HUDEP-2 (cell line): ENCODE measurements around the gene ESM1.
"Not testable (repeated sequence)": the region's sequence is repeated elsewhere in the genome, so short reads cannot be mapped to it uniquely, and the experiment has no call there.

ENCODE experiments used
- DNase-seq, 76 experiments: peaks; one replicate each; lab custom pipeline; 2025; ENCODE audit not compliant: unreplicated experiment in 76 of 76; lab: John Stamatoyannopoulos, UW

The ESM1 gene, protein sequence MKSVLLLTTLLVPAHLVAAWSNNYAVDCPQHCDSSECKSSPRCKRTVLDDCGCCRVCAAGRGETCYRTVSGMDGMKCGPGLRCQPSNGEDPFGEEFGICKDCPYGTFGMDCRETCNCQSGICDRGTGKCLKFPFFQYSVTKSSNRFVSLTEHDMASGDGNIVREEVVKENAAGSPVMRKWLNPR

GRCh38 chr5:54985301-54986268 is at the start of gene ESM1:
Gene ESM1, minus strand, starts transcription at chr5:54985593. Its CDS starts 76 bp downstream, at chr5:54985517.
- no peak for DNase-seq

- no peak for DNase-seq
Observed at GRCh38 chr5:55033568-55033967, 48.2 kb upstream of the ESM1 start.

- no peak for DNase-seq
Observed at GRCh38 chr5:55031492-55031891, 46.1 kb upstream of the ESM1 start.

DNA sequence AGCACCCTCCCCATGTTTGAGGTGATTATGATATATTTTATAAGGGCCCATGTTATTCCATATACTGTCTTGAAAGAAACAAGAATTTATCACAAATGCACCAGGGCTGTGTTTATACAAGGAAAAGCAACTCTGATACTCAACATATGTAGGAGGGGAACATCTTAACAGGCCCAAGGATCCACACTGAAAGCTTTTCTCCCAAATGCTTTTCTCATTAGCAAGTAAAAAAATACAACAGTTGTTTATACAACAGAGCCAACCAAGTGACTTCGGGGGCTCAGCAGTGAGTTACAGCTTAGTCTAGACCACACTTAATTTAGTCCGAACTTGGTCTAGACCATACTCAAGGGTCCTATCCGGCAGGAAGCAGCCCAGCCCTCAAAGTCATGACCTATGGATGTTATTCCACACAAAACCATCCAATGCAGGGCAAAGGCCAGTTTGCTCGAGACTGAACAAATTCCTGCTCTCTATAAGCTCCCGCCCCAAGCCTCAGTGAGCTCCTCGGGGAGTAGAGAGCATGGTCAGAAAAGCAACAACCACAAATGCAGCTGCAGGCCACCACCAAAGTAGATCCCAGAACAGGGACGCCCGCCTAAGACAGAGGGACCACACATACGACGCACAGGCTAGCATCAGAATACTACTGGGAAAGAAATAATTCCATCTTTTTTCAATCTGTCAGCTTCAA is 45.4 kb upstream of the ESM1 start:
- no peak for DNase-seq

DNA sequence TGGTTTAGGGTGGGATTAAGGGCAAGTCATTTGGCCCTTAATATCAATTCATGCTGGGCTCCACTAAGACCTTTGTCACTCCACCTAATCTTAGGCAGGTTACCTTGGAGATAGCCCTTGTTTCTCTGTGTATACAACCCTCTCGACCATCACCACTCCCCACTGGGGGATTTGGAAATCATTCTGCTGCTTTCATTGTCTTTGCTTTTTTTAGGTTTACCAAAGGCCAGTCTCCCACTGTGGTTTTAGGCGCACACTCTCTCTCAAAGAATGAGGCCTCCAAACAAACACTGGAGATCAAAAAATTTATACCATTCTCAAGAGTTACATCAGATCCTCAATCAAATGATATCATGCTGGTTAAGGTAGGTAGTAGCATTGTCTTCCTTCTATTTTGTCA is 44.8 kb upstream of the ESM1 start:
- DNase-seq = no peak

- DNase-seq = no peak
Observed at GRCh38 chr5:55027595-55027994, 42.2 kb upstream of the ESM1 start.

- DNase-seq = no peak
Observed at GRCh38 chr5:55022450-55022849, 37.1 kb upstream of the ESM1 start.

- DNase-seq = no peak
Observed at GRCh38 chr5:55021821-55022220, 36.4 kb upstream of the ESM1 start.

GRCh38 chr5:55021410-55021809 is 36.0 kb upstream of the ESM1 start:
- no peak for DNase-seq

DNA sequence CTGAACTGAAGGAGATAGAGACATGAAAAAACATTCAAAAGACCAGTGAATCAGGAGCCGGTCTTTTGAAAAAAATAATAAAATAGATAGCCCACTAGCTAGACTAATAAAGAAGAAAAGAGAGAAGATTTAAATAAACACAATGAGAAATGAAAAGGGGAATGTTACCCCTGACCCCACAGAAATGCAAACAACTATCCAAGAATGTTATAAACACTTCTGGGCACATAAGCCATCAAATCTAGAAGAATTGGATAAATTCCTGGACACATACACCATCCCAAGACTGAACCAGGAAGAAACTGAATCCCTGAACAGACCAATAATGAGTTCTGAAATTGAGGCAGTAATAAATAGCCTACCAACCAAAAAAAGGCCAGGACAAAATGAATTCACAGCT is 24.8 kb upstream of the ESM1 start:
- not testable (repeated sequence) for DNase-seq

- no peak for DNase-seq
Observed at GRCh38 chr5:55004729-55005128, 19.3 kb upstream of the ESM1 start.

DNA sequence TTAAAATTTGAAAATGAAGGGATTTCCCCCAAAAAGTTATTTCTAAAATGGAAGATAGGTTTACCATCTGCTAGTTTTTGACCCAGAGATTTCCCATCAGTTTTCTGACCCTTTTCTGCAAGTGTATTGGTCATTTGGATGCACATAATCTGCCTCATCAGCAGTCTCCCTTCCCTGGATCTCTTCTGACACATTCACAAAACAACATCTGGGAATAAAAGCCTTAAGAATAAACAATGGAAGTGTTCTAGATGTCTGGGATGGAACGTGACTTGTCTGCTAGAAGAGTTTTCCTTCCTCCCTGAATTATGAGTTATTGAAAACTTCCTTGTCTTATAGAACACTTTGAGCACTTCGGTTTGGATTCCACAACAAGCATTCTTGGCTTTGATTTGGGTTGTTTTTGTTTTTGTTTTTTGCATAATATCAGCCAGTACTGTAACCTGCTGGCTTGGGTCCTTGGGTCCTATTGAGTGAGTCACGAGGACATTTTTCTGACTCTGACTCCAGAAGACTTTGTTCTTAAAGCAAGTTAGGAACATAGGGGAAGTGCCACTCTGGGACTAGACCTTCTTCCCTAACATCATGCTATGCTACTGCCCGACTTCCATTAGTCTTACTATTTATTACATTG is 18.2 kb upstream of the ESM1 start:
- DNase-seq = no peak

- DNase-seq = not testable (repeated sequence)
Observed at GRCh38 chr5:55002166-55002565, 16.8 kb upstream of the ESM1 start.

GRCh38 chr5:54997081-54997480 is 11.7 kb upstream of the ESM1 start:
- no peak for DNase-seq

DNA sequence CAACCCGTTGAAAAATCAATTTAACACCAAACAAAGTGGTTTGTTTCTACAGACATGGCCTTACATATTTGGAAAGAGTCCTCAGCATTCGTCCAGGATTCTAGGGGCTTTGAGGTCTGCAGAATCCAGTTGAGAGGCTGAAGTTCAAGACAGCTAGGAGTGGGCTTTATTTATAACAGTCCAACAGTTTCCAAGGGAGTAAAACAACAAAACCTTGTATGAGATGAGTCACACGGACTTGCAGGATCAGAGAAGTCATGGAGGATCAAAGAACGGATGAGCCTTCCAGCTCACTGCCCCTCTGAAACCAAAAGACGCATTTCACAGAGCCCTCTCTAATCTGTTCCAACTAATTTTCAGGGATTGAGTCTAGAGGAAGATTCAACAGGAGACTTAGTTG is 11.1 kb upstream of the ESM1 start:
- no peak for DNase-seq

GRCh38 chr5:54995168-54995567 is 9.8 kb upstream of the ESM1 start:
- DNase-seq = no peak

DNA sequence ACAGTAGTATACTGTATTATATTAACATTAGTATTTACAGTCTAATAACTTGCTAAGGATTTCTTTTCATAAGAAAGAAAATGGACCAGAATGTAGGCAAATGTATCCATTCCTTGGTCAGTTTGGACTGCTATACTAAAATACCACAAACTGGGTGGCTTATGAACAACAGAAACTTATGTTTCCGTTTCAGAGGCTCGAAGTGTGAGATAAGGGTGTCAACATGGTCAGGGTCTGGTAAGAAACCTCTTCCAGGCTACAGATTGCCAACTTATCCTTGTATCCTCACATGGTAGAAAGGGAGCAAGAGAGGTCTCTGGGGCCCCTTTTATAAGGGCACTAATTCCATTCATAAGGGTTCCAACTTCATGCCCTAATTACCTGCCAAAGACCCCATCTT is 9.2 kb upstream of the ESM1 start:
- DNase-seq = no peak

GRCh38 chr5:54993318-54993717 is 7.9 kb upstream of the ESM1 start:
- DNase-seq = no peak

GRCh38 chr5:54991416-54991815 is 6.0 kb upstream of the ESM1 start:
- no peak for DNase-seq

- no peak for DNase-seq
Observed at GRCh38 chr5:54990841-54991258, 5.5 kb upstream of the ESM1 start.

DNA sequence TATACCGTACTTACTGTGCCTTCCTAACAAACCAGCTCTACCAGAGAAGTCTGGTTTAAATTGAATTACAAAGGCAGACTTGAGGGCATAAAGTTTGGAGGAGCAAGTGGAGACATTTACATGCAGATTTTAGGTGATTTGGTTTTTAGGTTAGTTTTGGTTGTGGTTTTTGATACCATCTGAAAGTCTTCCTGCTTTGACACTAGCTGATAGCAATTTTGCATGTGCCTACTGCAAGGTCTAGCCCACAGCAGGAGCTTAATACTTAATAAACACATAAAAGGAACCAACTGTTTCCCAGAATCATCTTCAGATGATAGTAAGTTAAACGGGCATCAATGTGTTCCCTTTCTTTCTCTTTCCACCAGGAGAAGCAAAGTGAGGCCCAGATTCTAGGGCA is 3.4 kb upstream of the ESM1 start:
- no peak for DNase-seq
